Measurements from ENCODE around the gene CDK6.

GRCh38 chr7:92603089-92603445, 233.3 kb downstream of the CDK6 start:
- TF ChIP-seq CTCF (IDR thresholded peaks at IDR 0.05) (no peak), POLR2A (IDR thresholded peaks at IDR 0.05) (no peak)

Measured in right lobe of liver (tissue), 4 donors.